ENCODE data around the gene DAB2IP. TPM values are rescaled to one million over a fixed set of nuclear protein-coding genes. Genes with fewer than 3 reads are reported as not detected.

The DAB2IP gene
- total RNA-seq, 1 donor from 2014 or later, result 24.3 TPM

DNA sequence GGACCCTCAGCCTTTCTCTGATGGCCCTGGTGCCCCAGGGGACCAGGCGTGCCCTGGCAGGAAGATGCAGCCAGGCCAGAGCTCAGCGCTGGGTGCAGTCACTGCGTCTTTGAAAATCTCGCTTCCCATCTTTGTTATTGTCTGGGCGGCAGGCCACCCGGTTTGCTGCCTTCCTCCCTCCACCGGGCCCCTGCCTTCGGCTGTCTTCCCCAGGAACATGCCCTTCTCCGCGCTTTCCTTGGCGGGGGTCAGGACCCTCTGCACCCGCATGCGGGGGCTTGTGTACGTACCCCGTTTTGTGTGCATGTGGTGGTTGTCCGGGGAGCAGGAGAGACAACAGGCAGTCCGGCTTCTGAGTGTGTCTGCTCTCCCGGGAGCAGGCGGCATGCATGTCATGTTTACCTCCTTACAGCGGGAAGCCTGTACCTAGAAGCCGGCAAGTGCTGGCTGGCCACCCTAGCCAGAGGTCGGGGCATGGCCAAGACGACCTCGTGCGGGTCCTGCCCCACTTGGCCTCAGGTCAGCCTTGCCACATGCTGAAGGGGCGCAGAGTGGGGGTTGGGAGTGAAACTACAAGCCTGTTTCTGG lies 49.5 kb downstream of the DAB2IP start:
- DNase-seq (ENCODE audit: low spot score), result no peak
- Mint-ChIP-seq H3K4me3 (peak overlapping the region; percentile 87), H3K27ac (no peak overlapping the region), H3K27me3 (ENCODE audit: insufficient read depth, low read depth) (peaks cover 2% of the 10 kb centered on the region), H3K4me1 (peaks cover 26% of the 10 kb centered on the region), H3K36me3 (no peaks in the 10 kb centered on the region), H3K9me3 (no peaks in the 10 kb centered on the region)
- Histone ChIP-seq H3K4me2 (peak overlapping the region; percentile 97), H3K27ac (no peak overlapping the region), H3K9ac (no peak overlapping the region), H3K4me3 (no peak overlapping the region), H3K9me3 (ENCODE audit: low read depth) (no peaks in the 10 kb centered on the region), H4K20me1 (ENCODE audit: low read depth) (peaks cover 93% of the 10 kb centered on the region), H3K36me3 (no peaks in the 10 kb centered on the region), H3K4me1 (peaks cover 12% of the 10 kb centered on the region), H2AFZ (replicated peaks) (no peak overlapping the region), H3K27me3 (peaks cover 5% of the 10 kb centered on the region), H3K79me2 (ENCODE audit: low read depth) (peaks cover 66% of the 10 kb centered on the region), H3F3A (ENCODE audit: low read depth) (peaks cover 19% of the 10 kb centered on the region)
- TF ChIP-seq EZH2phosphoT487 (IDR thresholded peaks at IDR 0.05), result no peak
- TF ChIP-seq EZH2 (IDR thresholded peaks at IDR 0.05), result no peak
- TF ChIP-seq, protein P1, sequence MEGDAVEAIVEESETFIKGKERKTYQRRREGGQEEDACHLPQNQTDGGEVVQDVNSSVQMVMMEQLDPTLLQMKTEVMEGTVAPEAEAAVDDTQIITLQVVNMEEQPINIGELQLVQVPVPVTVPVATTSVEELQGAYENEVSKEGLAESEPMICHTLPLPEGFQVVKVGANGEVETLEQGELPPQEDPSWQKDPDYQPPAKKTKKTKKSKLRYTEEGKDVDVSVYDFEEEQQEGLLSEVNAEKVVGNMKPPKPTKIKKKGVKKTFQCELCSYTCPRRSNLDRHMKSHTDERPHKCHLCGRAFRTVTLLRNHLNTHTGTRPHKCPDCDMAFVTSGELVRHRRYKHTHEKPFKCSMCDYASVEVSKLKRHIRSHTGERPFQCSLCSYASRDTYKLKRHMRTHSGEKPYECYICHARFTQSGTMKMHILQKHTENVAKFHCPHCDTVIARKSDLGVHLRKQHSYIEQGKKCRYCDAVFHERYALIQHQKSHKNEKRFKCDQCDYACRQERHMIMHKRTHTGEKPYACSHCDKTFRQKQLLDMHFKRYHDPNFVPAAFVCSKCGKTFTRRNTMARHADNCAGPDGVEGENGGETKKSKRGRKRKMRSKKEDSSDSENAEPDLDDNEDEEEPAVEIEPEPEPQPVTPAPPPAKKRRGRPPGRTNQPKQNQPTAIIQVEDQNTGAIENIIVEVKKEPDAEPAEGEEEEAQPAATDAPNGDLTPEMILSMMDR (IDR thresholded peaks at IDR 0.05), result no peak

DNA sequence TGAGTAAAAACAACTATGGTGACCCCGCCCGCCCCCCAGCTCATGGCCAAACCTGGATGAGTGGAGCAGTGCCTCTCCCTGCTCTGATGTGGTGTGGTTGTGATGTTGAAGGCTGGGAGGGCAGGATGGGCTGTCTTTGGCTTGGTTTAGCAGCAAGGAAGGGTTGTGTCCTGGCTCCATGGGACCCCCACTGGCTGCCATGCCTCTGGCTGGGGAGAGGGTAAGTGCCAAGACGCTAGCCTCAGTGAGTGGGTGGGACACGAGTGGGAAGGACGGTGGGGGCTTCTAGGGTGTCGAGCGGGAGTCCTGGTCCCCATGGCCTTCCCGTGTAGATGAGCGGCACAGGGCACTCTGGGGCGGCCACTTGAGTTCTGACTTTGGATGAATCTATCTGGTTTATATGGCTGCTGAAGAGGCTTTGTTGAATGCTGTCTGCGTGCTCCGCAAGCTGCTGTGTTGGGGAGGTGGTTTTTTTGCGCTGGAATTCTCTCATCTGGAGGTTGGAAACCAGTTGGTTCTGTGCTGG lies 50.4 kb downstream of the DAB2IP start:
- Mint-ChIP-seq H3K36me3 (no peaks in the 10 kb centered on the region), H3K4me1 (peaks cover 29% of the 10 kb centered on the region), H3K9me3 (no peaks in the 10 kb centered on the region), H3K27ac (no peak overlapping the region), H3K27me3 (ENCODE audit: insufficient read depth, low read depth) (peaks cover 2% of the 10 kb centered on the region), H3K4me3 (peak overlapping the region; percentile 87)
- TF ChIP-seq, protein P1 (IDR thresholded peaks at IDR 0.05), result no peak
- no peak for TF ChIP-seq EZH2phosphoT487 (IDR thresholded peaks at IDR 0.05)
- no peak for TF ChIP-seq EZH2 (IDR thresholded peaks at IDR 0.05)
- H3F3A ChIP-seq (ENCODE audit: low read depth), result peaks cover 19% of the 10 kb centered on the region
- peaks cover 75% of the 10 kb centered on the region for H3K79me2 ChIP-seq (ENCODE audit: low read depth)
- no peak overlapping the region for H3K9ac ChIP-seq
- no peak overlapping the region for H3K4me2 ChIP-seq
- H3K27me3 ChIP-seq, result peaks cover 5% of the 10 kb centered on the region
- no peaks in the 10 kb centered on the region for H3K36me3 ChIP-seq
- no peak for DNase-seq (ENCODE audit: low spot score)
- no peak overlapping the region for H2AFZ ChIP-seq (replicated peaks)
- peaks cover 12% of the 10 kb centered on the region for H3K4me1 ChIP-seq
- peaks cover 93% of the 10 kb centered on the region for H4K20me1 ChIP-seq (ENCODE audit: low read depth)
- no peak overlapping the region for H3K4me3 ChIP-seq
- H3K9me3 ChIP-seq (ENCODE audit: low read depth), result no peaks in the 10 kb centered on the region
- H3K27ac ChIP-seq, result no peak overlapping the region

DNA sequence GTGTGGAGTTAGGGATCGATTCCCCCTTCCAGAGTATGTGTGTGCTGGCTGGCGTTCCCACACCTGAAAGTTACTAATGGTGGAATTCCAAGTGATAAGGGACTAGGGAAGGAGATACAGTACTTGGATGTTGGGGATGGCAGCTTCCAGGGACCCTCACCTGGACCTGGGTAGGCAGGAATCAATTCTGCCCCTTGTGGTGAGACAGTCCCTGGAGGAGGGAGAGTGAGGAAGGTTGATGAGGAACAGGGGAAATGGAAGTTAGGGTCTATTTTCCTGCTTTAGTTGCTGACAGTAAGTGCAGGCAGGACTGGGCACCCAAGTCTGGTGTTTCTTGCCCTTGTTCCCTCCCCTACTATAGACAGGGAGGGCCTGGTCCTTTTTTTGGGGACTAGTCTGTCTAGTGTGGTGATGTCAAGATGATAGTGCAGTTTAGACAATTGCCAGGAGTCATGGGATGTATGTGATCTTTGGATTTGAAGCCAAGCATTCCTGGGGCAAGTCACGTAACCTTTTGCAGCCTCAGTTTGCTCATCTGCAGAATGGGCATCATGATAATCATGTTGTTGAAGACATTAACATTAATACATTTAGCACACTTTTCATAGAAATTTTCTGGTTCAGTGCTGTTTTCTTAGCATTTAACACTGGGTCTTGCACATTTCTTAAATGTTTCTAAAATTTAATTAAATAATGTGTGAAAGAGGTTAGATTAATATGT lies 51.7 kb downstream of the DAB2IP start:
- no peak overlapping the region for H3K4me3 ChIP-seq
- no peaks in the 10 kb centered on the region for H3K36me3 Mint-ChIP-seq

More for the DNA sequence above, 51.7 kb downstream of the DAB2IP start:
- Histone ChIP-seq H3K9ac (no peak overlapping the region), H4K20me1 (ENCODE audit: low read depth) (peaks cover 93% of the 10 kb centered on the region), H3K4me1 (peaks cover 10% of the 10 kb centered on the region), H2AFZ (replicated peaks) (no peak overlapping the region), H3K79me2 (ENCODE audit: low read depth) (peaks cover 89% of the 10 kb centered on the region), H3K27me3 (peaks cover 3% of the 10 kb centered on the region), H3K9me3 (ENCODE audit: low read depth) (no peaks in the 10 kb centered on the region), H3F3A (ENCODE audit: low read depth) (peaks cover 5% of the 10 kb centered on the region), H3K36me3 (no peaks in the 10 kb centered on the region), H3K4me2 (no peak overlapping the region), H3K27ac (no peak overlapping the region)
- Mint-ChIP-seq H3K4me3 (no peak overlapping the region), H3K4me1 (peaks cover 40% of the 10 kb centered on the region), H3K27me3 (ENCODE audit: insufficient read depth, low read depth) (no peaks in the 10 kb centered on the region), H3K27ac (no peak overlapping the region), H3K9me3 (no peaks in the 10 kb centered on the region)
- DNase-seq (ENCODE audit: low spot score), result no peak
- TF ChIP-seq, protein P1 (IDR thresholded peaks at IDR 0.05), result peak; percentile 28
- no peak for TF ChIP-seq EZH2phosphoT487 (IDR thresholded peaks at IDR 0.05)
- no peak for TF ChIP-seq EZH2 (IDR thresholded peaks at IDR 0.05)

Data from neural progenitor cell (in vitro differentiated cells).